ENCODE data around the gene STAT5B.

GRCh38 chr17:42189651-42189965 is 86.6 kb downstream of the STAT5B start:
- TF ChIP-seq CTCF (IDR thresholded peaks at IDR 0.05 in 8 of 11, conservative IDR thresholded peaks at IDR 0.05 in 3 of 11) (no peak), POLR2A (IDR thresholded peaks at IDR 0.05) (no peak)
